ENCODE results near the gene COX19.
"Not testable (repeated sequence)": the region's sequence is repeated elsewhere in the genome, so short reads cannot be mapped to it uniquely, and the experiment has no call there.

COX19 gene

GRCh38 chr7:931871-932650, 43.3 kb downstream of the COX19 start:
- no peak for DNase-seq (ENCODE audit: low read depth, low spot score)
- no peak overlapping the region for H3K27ac ChIP-seq

- no peak for DNase-seq (ENCODE audit: low read depth, low spot score)
- H3K27ac ChIP-seq, result no peak overlapping the region
Observed at GRCh38 chr7:930975-931758, 44.2 kb downstream of the COX19 start.

- H3K27ac ChIP-seq, result no peak overlapping the region
- no peak for DNase-seq (ENCODE audit: low read depth, low spot score)
Observed at GRCh38 chr7:929311-929711, 46.0 kb downstream of the COX19 start.

GRCh38 chr7:927031-927671, 48.2 kb downstream of the COX19 start:
- H3K27ac ChIP-seq, result no peak overlapping the region
- DNase-seq (ENCODE audit: low read depth, low spot score), result no peak

GRCh38 chr7:926061-927030, 49.0 kb downstream of the COX19 start:
- H3K27ac ChIP-seq, result no peak overlapping the region
- DNase-seq (ENCODE audit: low read depth, low spot score), result no peak

GRCh38 chr7:925601-926000, 49.7 kb downstream of the COX19 start:
- DNase-seq (ENCODE audit: low read depth, low spot score), result no peak
- H3K27ac ChIP-seq, result no peak overlapping the region

GRCh38 chr7:924541-925231, 50.7 kb downstream of the COX19 start:
- no peak for DNase-seq (ENCODE audit: low read depth, low spot score)
- H3K27ac ChIP-seq, result no peak overlapping the region

GRCh38 chr7:924042-924441, 51.3 kb downstream of the COX19 start:
- not testable (repeated sequence) for DNase-seq (ENCODE audit: low read depth, low spot score); H3K27ac ChIP-seq

GRCh38 chr7:923108-924041, 52.0 kb downstream of the COX19 start:
- H3K27ac ChIP-seq, result no peak overlapping the region

GRCh38 chr7:922334-923107, 52.8 kb downstream of the COX19 start:
- DNase-seq (ENCODE audit: low read depth, low spot score), result no peak
- no peak overlapping the region for H3K27ac ChIP-seq

More at GRCh38 chr7:923108-924041, 52.0 kb downstream of the COX19 start:
- DNase-seq (ENCODE audit: low read depth, low spot score), result no peak

- no peak overlapping the region for H3K27ac ChIP-seq
- no peak for DNase-seq (ENCODE audit: low read depth, low spot score)
Observed at GRCh38 chr7:921581-922333, 53.6 kb downstream of the COX19 start.

GRCh38 chr7:921071-921461, 54.3 kb downstream of the COX19 start:
- no peak for DNase-seq (ENCODE audit: low read depth, low spot score)
- H3K27ac ChIP-seq, result no peak overlapping the region

- no peak for DNase-seq (ENCODE audit: low read depth, low spot score)
- no peak overlapping the region for H3K27ac ChIP-seq
Observed at GRCh38 chr7:920351-921070, 54.8 kb downstream of the COX19 start.

GRCh38 chr7:919924-920341, 55.4 kb downstream of the COX19 start:
- no peak for DNase-seq (ENCODE audit: low read depth, low spot score)
- H3K27ac ChIP-seq, result no peak overlapping the region

GRCh38 chr7:919114-919442, 56.3 kb downstream of the COX19 start:
- H3K27ac ChIP-seq, result no peak overlapping the region
- DNase-seq (ENCODE audit: low read depth, low spot score), result no peak

GRCh38 chr7:918441-919113, 56.8 kb downstream of the COX19 start:
- DNase-seq (ENCODE audit: low read depth, low spot score), result no peak
- no peak overlapping the region for H3K27ac ChIP-seq

Measured in epithelial cell of prostate (primary cell).